Right lobe of liver (tissue), 4 donors: Measurements from ENCODE around the gene GPRC5C.

ENCODE experiments used
- POLR2A ChIP-seq: fragments of 450-650 bp; IDR thresholded peaks from one replicate; pipeline ENCODE4 v1.6.1; 2017; ENCODE audit warnings: antibody characterized with exemption, mild to moderate bottlenecking
- TF ChIP-seq, protein P1 (sequence below), 4 donors: fragments of 200-600 bp in 3 of 4; fragments of 450-650 bp in 1 of 4; IDR thresholded peaks; one replicate each; pipeline versions ENCODE4 v1.5.1 to v1.8.0; 2016 to 2022; ENCODE audit warnings: antibody characterized with exemption in 4 of 4, mild to moderate bottlenecking in 2 of 4
- donor health status: DM: no; HTN: no; CAD: no.
- donor health status: DM: no; HTN: no; CAD: no.
- donor health status: DM: no; HTN: yes; CAD: no.

GRCh38 chr17:74424117-74424516, 7.8 kb upstream of the GPRC5C start:
- TF ChIP-seq, protein P1, sequence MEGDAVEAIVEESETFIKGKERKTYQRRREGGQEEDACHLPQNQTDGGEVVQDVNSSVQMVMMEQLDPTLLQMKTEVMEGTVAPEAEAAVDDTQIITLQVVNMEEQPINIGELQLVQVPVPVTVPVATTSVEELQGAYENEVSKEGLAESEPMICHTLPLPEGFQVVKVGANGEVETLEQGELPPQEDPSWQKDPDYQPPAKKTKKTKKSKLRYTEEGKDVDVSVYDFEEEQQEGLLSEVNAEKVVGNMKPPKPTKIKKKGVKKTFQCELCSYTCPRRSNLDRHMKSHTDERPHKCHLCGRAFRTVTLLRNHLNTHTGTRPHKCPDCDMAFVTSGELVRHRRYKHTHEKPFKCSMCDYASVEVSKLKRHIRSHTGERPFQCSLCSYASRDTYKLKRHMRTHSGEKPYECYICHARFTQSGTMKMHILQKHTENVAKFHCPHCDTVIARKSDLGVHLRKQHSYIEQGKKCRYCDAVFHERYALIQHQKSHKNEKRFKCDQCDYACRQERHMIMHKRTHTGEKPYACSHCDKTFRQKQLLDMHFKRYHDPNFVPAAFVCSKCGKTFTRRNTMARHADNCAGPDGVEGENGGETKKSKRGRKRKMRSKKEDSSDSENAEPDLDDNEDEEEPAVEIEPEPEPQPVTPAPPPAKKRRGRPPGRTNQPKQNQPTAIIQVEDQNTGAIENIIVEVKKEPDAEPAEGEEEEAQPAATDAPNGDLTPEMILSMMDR (IDR thresholded peaks at IDR 0.05) = no peak
- TF ChIP-seq POLR2A = no peak
